HG03175 (cell line): ENCODE measurements around the gene ARHGEF7.

Experiments
- ATAC-seq: cut with Tn5 transposase; IDR thresholded peaks from one replicate; pipeline ENCODE4 v1.9.1; 2021; ENCODE audit warnings: mild to moderate bottlenecking, moderate library complexity; ENCODE audit not compliant: unreplicated experiment

The ARHGEF7 gene

DNA sequence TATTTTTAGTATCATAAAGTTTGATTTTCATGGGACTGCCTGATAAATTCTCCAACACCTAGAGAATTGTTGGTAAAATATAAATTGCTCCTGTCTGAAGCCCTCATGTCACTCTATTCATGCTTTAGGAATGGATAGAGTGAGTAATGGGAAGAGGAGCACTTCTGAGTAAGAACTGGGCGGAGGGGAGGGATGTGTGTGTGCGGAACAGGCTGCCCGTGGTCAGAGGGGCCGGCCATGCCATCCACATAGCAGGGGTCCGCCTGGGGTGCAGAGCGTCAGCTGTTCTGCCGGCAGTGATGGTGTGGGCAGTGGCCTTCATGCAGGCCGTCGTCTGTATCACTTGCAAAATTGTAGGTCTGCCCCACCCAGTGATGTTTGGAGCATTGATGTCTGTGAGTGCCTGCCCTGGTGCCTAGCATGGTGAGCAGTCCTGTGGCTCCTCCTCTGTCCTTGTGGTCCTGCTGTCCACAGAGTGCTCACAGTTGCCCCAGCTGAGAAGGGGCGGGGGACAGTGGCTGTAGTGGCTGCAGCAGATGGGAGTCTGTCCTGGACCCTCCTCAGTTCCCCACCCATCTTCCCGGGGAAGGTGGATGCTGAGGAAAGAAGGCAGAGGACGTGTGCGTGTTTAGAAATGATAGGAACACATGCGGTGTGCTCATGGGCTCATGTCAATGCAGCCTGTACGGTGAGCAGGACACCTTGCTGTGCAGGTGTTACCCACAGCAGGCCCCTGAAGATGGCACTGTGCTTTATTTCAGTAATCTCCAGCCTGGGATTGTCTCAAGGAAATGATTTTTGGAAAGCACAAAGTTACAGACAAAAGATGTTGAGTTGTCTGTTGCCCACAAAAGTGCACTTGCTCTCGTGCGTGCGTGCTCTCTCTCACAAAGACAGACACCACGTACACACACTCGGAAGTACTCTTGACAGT is 155.9 kb downstream of the ARHGEF7 start:
- ATAC-seq: no peak

DNA sequence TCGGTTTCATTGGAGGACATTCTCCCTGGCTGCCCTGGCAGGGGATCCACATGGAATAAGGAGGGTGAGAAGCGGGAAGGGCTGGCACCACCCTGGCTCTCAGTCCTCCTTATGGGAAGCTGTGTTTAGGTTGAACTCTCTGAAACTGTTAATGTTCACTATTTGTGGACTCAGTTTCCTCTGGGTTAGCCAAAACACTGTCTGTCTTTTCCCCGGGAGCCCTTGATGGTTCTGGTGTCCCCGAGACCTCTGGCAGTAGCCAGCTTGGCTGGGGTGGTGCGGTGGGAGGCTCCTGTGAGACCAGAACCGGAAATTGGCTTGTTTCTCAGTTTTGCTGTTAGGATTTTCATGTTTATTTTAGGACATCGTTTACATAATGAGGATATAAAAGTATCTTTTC is 157.0 kb downstream of the ARHGEF7 start:
- no peak for ATAC-seq

DNA sequence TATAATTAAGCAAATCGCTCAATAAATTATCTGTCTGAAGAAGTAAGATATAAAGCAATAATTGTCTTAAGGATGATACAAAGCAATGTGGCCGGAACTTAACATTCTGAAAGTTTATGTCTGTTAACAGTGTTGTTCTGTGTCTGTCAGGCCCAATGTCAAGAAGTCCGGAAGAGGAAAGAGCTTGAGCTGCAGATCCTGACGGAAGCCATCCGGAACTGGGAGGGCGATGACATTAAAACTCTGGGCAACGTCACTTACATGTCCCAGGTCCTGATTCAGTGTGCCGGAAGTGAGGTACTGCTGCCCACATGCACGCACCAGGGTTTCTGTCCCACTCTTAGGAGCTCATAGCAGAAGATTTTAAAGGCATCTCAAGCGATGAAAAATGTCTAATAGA is 160.3 kb downstream of the ARHGEF7 start:
- no peak for ATAC-seq

DNA sequence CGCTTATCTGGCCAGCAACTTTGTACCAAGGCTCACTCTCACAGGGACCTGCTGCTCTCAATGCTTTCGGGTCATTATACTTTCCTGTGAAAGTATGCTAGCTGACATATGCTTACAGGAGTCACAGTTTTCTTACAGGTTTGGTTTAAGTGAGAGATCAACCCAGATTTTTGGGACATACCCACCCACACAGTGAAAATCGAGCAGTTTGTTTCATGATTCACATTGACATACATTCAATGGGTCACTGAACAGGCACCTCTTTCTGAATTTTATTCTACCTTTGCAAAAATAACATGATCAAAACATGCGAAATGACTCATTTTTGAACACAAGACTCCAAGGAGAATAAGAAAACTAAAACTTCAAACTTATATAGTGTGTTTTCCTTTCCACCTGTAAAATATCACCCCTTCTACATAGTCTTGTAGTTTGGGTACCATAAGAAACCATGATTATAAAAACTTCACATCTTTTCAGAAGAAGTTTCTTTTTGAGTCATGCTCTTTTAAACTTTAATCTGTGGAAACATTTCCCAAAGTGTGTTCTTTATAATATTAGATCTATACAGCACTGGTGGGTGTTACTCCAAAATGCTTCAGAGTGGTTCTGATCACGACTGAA is 161.0 kb downstream of the ARHGEF7 start:
- no peak for ATAC-seq

DNA sequence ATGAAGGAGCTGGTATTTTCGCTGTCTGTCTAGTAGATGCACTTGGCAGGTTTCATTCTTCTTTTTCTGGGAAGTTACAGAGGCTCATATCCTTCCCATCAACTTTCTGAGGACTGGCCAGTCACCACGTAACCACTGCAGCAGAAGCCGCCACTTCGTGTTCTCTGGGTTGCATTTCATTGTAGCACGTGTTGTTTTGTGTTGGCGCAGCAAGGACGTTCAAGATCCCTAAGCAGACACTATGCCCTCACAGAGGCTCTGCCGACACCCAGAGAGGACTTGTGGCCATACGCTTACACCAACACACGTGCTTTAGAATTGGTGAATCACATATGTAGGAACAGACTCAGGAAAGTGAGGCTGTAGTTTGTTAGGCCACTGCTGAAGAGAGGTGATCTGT is 163.1 kb downstream of the ARHGEF7 start:
- ATAC-seq: no peak

DNA sequence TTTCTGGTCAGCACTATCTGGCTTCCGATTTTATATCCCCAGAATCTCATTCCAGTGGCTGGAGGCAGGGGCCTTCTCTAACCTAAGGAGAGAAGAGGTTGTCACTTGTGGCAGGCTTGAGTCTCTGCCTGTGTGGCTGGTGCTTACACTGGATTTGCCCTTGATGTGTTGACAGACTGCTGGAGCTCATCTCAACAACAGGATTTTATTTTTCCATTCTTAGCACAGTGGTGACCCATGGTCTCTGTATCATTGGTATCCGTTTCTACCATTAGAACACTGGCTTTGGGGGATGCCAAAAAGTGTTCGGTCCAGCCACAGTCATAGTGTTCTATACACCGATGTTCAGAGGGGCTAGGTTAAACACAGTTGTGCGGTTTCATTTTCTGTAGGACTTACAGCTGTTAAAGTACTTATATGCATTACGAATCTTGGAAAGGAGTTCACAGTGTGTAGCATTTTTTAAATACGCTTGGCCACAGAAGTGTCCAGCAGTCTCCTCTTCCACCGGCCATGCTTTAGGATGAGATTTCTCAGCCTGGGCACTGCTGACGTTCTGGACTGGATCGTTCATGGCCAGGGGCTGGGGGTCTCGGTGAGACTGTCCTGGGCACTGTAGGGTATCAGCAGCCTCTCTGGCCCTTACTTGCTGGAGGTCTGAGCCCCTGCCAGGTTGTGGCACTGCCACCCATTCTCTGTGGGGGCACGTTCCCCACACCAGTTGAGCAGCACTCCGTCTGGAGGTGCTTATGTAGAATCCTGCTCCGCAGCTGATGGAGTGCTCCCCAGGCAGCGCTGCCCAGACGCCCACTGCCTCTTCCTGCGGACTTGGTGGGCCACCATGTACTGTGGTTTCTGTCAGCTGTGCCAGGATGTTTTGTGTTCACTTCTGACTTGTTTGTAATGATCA is 163.9 kb downstream of the ARHGEF7 start:
- ATAC-seq: no peak

DNA sequence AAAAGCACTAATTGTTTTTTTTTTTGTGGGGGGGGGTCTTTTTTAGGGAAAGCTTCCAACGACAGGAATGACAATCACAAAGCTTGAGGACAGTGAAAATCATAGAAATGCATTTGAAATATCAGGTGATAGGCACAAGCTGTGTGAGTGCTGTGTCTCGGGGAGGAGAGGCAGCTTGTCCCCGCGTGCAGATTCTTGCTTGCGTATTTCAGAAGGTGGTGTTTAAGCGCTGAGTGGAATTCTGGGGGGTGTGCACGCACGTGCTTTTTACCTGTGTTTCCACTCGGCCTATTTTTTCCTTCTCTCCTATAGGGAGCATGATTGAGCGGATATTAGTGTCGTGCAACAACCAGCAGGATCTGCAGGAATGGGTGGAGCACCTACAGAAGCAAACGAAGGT is 165.1 kb downstream of the ARHGEF7 start:
- ATAC-seq: no peak

DNA sequence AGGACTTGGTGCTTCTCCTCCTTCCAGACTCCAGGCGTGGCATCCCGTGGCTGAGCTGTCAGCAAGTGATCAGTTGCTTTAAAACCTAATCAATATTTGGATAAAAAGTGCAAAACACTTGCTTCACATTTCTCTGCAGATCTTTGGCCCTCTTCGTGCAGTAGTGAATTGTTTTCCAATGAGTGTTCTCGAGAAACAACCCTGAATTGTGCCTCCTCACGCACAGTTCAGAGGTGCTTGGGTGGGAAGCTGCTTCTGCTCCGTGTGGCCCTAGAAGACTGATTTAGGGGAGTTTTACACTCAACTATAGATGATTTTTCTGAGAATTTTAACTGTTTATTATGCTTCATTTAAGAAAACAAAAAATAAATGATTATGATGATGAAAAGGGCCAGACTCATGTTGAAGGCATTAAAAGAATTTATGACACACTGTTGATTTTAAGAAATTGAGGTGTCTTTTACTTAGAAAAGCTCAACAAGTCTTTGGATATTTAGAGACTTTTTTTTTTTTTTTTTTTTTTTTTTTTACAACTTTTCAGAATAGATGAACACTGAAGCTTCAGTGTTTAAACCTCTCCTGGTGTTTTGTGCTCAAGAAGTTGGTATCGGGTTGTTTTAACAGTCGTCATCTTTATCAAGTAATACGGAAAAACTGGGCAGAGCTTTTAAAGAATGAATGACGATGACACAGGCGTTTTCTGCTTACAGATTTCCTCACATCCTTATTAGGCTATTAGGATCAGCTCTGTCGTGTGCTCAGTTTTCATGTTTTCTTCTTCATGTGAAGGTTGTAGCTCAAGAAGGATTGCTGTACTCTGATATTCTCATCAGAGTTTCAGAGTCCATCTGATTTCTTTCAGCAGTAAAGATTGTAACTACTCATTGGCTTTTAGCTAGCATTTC is 165.8 kb downstream of the ARHGEF7 start:
- ATAC-seq: no peak

DNA sequence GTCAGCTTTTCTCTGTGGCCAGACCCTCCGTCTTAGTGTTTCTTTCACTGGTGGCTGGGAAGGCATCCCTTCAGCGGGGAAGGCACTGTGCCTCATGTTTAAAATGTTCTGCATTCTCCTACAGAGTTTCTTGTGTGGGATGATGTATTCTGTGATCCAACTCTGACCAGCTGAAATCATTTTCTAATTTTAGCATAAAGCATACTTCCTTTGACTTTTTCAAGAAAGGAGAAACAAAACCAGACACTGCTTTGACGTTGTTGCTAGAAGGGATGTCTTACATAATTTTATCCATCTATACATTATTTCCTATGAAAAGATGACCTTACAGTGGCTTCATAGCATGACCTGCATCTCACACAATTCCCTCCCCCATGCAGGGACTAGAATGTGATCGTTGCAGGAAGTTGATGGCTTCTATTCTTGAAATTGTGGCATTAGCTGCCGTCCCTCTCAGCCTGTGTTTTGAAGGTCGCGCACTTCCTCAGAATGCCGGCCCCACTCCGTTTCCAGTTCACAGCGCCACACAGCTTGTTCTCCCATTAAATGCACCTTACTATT is 166.7 kb downstream of the ARHGEF7 start:
- no peak for ATAC-seq

DNA sequence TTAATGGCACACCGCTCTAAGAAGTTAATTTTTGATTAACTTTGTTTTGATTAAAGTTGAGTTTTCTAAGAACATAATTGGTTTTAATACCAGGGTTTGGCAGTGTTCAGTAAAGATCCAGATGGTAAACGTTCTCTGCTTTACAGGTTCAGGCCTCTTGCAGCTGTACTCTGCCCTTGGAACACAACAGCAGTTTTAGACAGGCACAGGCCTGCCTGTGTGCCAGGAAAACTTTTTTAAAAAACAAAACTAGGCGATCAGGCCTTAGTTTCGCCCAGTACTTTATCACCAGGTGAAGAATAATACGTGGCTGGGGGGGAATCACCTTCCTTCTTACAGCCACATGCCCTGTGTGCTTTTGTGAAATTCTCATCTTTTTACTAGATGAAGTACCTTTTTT is 167.3 kb downstream of the ARHGEF7 start:
- ATAC-seq: no peak

DNA sequence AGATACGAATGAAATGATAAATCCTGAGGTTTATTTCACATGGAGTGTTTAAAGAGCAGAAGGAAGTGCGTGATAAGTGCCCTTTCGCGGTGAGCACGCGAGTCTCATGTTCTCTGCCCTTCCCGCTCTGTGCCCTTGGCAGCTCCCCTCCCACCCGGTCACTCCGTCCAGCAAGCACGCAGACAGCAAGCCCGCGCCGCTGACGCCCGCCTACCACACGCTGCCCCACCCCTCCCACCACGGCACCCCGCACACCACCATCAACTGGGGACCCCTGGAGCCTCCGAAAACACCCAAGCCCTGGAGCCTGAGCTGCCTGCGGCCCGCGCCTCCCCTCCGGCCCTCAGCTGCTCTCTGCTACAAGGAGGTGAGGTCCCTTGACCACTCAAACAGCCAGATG is 167.9 kb downstream of the ARHGEF7 start:
- ATAC-seq: no peak

DNA sequence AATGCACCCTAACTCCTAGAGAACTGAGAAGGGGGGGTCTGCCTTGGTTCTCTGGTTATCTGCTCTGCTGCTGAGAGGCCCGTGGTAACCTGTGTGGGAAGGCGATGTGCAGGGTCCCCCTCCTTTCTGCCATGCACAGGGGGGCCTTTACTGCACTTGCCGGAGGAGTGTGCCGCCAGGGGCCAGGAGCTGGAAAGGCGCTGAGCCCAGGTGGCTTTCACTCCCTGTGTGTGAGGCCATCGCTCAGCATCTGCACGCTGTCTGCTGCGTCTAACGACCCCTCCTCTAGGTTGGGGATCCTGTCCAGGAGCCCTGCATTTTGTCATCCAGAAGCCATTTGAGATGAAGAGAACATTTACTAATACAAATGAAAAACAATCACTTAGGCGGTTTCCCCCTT is 168.3 kb downstream of the ARHGEF7 start:
- no peak for ATAC-seq

DNA sequence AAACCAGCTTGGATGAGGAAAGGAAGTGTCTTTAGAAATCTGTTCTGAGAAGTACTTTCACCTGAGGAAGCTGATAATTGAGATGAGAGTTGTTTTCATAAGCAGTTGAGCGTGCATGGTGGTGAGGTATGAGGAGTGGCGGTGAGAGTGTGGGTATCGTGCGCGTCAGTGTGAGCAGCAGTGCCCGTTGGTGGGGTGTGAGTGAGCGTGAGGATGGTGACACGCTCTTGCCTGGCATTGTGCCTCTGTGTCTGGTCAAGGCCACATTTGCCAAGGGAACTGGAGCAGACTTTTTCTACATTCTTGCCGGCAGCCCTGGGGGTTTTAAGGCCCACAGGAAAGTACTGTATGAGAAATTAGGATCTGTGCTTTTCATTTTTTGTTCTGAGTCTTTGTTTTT is 168.9 kb downstream of the ARHGEF7 start:
- no peak for ATAC-seq

DNA sequence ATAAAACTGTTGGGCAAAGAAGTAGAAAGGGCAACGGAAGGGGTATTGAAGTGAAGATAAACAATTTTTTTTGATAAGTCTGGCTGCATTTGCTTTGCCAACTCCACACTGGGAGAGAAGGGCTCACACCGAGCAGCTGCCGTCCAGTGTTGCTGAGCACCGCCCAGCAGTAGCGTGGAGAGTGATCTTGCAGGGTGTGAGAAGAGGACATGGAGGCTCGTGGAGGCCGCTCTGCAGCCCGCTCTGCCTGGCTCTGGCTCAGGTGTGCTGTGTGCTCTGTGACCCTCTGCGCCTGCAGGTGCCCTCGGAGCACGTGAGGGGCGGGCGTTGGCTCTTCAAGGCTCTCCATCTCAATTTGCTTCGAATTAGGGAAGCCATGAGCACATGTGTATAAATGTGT is 169.5 kb downstream of the ARHGEF7 start:
- ATAC-seq: no peak

DNA sequence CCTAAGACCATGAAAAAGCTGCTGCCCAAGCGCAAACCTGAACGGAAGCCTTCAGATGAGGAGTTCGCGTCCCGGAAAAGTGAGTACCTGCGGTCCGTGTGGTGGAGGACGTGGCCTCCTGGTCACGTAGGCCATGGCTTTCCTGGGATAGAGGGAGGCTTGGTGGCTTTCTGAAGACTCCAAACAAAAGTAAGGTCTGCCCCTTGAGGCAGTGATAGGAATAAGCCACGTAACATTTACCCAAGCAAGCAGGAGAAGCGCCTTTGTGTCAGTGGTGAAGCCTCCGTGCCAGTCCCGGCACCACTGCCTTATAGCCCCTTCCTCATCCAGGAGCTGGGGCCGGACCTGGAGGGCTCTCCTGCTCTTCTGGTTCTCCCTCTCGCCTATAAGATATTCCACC is 171.1 kb downstream of the ARHGEF7 start:
- no peak for ATAC-seq

DNA sequence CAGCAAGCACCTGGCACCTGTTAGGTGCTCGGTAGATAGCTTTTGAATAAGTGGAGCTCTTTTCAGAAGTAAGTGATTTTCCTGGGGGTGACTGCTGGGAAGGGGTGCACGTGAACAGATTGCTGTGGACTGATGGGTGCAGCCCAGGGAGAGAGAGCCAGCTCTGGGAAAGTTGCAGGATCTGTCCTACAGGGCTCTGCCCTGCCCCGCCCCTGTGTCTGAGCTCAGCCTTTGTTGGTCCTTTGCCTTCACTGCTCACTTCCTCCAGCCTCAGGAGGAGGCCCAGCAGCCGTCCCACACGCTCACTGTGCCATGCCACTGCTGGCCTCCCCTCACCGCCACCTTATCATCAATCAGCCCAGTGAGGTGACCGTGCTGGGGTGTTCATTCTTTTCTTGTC is 171.6 kb downstream of the ARHGEF7 start:
- ATAC-seq: no peak

DNA sequence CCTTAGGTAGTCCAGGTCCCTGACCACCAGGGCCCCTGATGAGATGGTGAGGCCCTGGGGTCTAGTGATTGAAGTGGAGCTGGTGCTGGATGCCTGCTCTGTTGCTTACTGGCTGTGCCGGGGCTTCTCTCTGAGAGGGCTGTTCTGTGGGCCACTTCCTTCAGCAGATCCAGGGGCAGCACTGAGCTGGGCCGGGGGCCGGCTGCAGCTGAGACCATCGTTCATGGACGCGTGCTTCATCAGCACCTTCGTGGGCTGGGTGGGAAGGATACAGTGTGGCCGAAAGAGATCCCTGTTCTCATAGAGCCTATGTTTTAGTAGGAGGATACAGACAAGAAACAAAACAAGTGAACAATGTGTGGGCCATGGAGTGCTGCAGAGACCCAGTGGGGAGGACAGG is 172.1 kb downstream of the ARHGEF7 start:
- ATAC-seq: no peak

DNA sequence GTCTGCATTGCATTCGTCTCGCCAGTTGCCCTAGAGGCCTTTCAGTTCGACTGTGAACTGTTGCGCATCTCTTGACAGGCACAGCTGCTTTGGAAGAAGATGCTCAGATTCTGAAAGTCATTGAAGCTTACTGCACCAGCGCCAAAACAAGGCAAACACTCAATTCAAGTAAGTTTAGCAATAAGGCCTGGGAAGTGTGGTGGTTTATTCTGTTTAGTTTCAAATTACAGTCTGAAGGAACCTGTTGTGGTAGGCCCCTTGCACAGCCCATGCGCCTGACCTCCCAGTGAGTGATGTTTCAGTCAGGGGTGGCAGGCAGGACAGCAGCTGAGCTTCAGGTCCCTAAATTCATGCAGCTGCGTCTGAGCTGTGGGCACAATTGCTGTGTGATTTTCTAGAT is 173.2 kb downstream of the ARHGEF7 start:
- ATAC-seq: no peak

DNA sequence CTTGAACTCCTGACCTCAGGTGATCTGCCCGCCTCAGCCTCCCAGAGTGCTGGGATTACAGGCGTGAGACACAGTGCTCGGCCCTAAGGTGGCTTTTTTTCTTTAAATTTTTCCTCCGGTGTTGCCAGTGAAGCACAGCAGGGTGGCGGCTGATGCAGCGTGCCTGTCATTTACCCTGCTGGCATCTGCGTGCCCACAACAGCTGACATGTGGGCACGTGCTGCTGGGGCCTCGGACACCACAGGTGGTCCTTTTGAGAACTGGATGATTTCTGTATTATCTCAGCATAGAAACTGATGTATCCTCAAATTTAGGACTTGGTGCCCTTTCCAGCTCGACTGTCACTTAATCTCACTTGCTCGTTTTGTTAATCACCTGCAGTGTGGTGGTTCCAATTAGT is 174.1 kb downstream of the ARHGEF7 start:
- no peak for ATAC-seq

DNA sequence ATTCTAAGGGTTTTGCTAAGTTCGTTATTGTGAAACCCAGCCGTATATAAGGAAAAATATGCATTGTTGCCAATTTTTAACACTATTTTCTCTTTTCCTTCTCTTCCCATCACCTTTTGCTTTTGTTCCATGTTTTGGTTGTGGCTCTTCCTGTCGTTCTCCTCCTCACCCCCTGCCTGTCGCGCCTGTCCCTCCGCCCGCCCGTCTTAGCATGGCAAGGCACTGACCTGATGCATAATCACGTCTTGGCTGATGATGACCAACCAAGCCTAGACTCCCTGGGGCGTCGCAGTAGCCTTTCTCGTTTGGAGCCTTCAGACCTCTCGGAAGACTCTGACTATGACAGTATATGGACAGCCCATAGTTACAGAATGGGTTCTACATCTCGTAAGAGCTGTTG is 176.8 kb downstream of the ARHGEF7 start:
- ATAC-seq: no peak
